Stimulated activated naive B cell treated with anti-CD40 and anti-IgM and Interleukin-4, amounts not matched to agents 10 μg/mL and 1 μg/mL and 100 μg/mL, for 72 hours (primary cell): ENCODE measurements around the gene PPARD.
"Not testable (repeated sequence)": the region's sequence is repeated elsewhere in the genome, so short reads cannot be mapped to it uniquely, and the experiment has no call there.

Experiments used
- ATAC-seq, 2 donors: fragments of 150-1000 bp; cut with Tn5 transposase; replicated peaks; 2 replicates each; pipeline ENCODE4 v1.10.0; 2021; ENCODE audit warnings: moderate library complexity in 1 of 2
- DNase-seq: peaks from one replicate; pipeline ENCODE4 v3.0.0; 2021
- H3K27ac Mint-ChIP-seq: one replicate; pipeline ENCODE4 v1.8.0; 2022; ENCODE audit warnings: mild to moderate bottlenecking, mixed read lengths
- H3K27me3 Mint-ChIP-seq, 2 donors: one replicate each; pipeline ENCODE4 v1.8.0; 2022; ENCODE audit warnings: mixed read lengths in 2 of 2
- H3K36me3 Mint-ChIP-seq, 2 donors: one replicate each; pipeline ENCODE4 v1.8.0; 2022; ENCODE audit warnings: mixed read lengths in 2 of 2, mild to moderate bottlenecking in 1 of 2
- H3K4me1 Mint-ChIP-seq, 2 donors: one replicate each; pipeline ENCODE4 v1.8.0; 2022; ENCODE audit warnings: mixed read lengths in 2 of 2, mild to moderate bottlenecking in 1 of 2
- H3K4me3 Mint-ChIP-seq, 2 donors: one replicate each; pipeline ENCODE4 v1.8.0; 2022; ENCODE audit warnings: mild to moderate bottlenecking in 2 of 2, mixed read lengths in 2 of 2, moderate library complexity in 1 of 2
- H3K9me3 Mint-ChIP-seq, 2 donors: one replicate each; pipeline ENCODE4 v1.8.0; 2022; ENCODE audit warnings: mixed read lengths in 2 of 2, mild to moderate bottlenecking in 1 of 2

The PPARD gene

GRCh38 chr6:35370785-35371493 is 28.6 kb downstream of the PPARD start:
- Mint-ChIP-seq H3K36me3 (peaks cover 13 to 14% of the 10 kb centered on the region in 2 donors), H3K27ac (peak overlapping the region; percentile 91), H3K4me1 (peaks cover 46 to 75% of the 10 kb centered on the region in 2 donors), H3K9me3 (no peaks in the 10 kb centered on the region), H3K27me3 (no peaks in the 10 kb centered on the region), H3K4me3 (peak overlapping the region; percentile 54 to 66)
- ATAC-seq (peak; percentile 57), DNase-seq (peak; percentile 20)

- Mint-ChIP-seq H3K27ac (peak overlapping the region; percentile 91), H3K4me3 (peak overlapping the region; percentile 54 to 66), H3K4me1 (peaks cover 47 to 78% of the 10 kb centered on the region in 2 donors), H3K9me3 (no peaks in the 10 kb centered on the region), H3K27me3 (no peaks in the 10 kb centered on the region), H3K36me3 (peaks cover 9 to 11% of the 10 kb centered on the region in 2 donors)
- ATAC-seq (no peak), DNase-seq (no peak)
These were observed 29.3 kb downstream of the PPARD start for GRCh38 chr6:35371494-35372262.

GRCh38 chr6:35372633-35373032 is 30.3 kb downstream of the PPARD start:
- H3K4me3 Mint-ChIP-seq = no peak overlapping the region
- no peak overlapping the region for H3K27ac Mint-ChIP-seq
- DNase-seq (no peak), ATAC-seq (no peak)
- no peaks in the 10 kb centered on the region for H3K9me3 Mint-ChIP-seq
- peaks cover 4 to 6% of the 10 kb centered on the region in 2 donors for H3K36me3 Mint-ChIP-seq
- no peaks in the 10 kb centered on the region for H3K27me3 Mint-ChIP-seq
- H3K4me1 Mint-ChIP-seq = peaks cover 48 to 78% of the 10 kb centered on the region in 2 donors

GRCh38 chr6:35376281-35376680 is 33.9 kb downstream of the PPARD start:
- Mint-ChIP-seq H3K27ac (peak overlapping the region; percentile 27), H3K4me3 (no peak overlapping the region), H3K9me3 (peaks cover 0 to 2% of the 10 kb centered on the region in 2 donors), H3K36me3 (peaks cover 18 to 21% of the 10 kb centered on the region in 2 donors), H3K4me1 (peaks cover 27 to 48% of the 10 kb centered on the region in 2 donors), H3K27me3 (no peaks in the 10 kb centered on the region)
- ATAC-seq (no peak), DNase-seq (no peak)

- peaks cover 0 to 7% of the 10 kb centered on the region in 2 donors for H3K9me3 Mint-ChIP-seq
These were observed 34.6 kb downstream of the PPARD start for GRCh38 chr6:35377002-35377401.

GRCh38 chr6:35378261-35378660 is 35.9 kb downstream of the PPARD start:
- no peak overlapping the region for H3K27ac Mint-ChIP-seq
- no peak for ATAC-seq
- peaks cover 3 to 7% of the 10 kb centered on the region in 2 donors for H3K9me3 Mint-ChIP-seq
- no peak for DNase-seq
- H3K4me1 Mint-ChIP-seq = peaks cover 24 to 41% of the 10 kb centered on the region in 2 donors
- peaks cover 29 to 34% of the 10 kb centered on the region in 2 donors for H3K36me3 Mint-ChIP-seq
- H3K4me3 Mint-ChIP-seq = no peak overlapping the region
- no peaks in the 10 kb centered on the region for H3K27me3 Mint-ChIP-seq

More at GRCh38 chr6:35377002-35377401, 34.6 kb downstream of the PPARD start:
- ATAC-seq (no peak), DNase-seq (no peak)
- Mint-ChIP-seq H3K27me3 (no peaks in the 10 kb centered on the region), H3K4me1 (peaks cover 25 to 41% of the 10 kb centered on the region in 2 donors), H3K4me3 (no peak overlapping the region), H3K36me3 (peaks cover 25 to 29% of the 10 kb centered on the region in 2 donors), H3K27ac (no peak overlapping the region)

- Mint-ChIP-seq H3K9me3 (peaks cover 3 to 7% of the 10 kb centered on the region in 2 donors), H3K27ac (peak overlapping the region; percentile 15), H3K27me3 (no peaks in the 10 kb centered on the region), H3K4me3 (no peak overlapping the region), H3K36me3 (peaks cover 27 to 36% of the 10 kb centered on the region in 2 donors), H3K4me1 (peaks cover 23 to 27% of the 10 kb centered on the region in 2 donors)
- DNase-seq (no peak), ATAC-seq (no peak)
These were observed 38.8 kb downstream of the PPARD start for GRCh38 chr6:35381132-35381531.

GRCh38 chr6:35382015-35382414 is 39.7 kb downstream of the PPARD start:
- DNase-seq = no peak
- no peaks in the 10 kb centered on the region for H3K27me3 Mint-ChIP-seq
- no peak overlapping the region for H3K4me3 Mint-ChIP-seq
- no peak for ATAC-seq
- peaks cover 3 to 7% of the 10 kb centered on the region in 2 donors for H3K9me3 Mint-ChIP-seq
- peaks cover 27 to 36% of the 10 kb centered on the region in 2 donors for H3K36me3 Mint-ChIP-seq
- no peak overlapping the region for H3K27ac Mint-ChIP-seq
- peaks cover 19 to 20% of the 10 kb centered on the region in 2 donors for H3K4me1 Mint-ChIP-seq

GRCh38 chr6:35385457-35386202 is 43.3 kb downstream of the PPARD start:
- Mint-ChIP-seq H3K27me3 (no peaks in the 10 kb centered on the region), H3K4me3 (no peak overlapping the region), H3K27ac (no peak overlapping the region), H3K36me3 (peaks cover 23 to 37% of the 10 kb centered on the region in 2 donors), H3K9me3 (peaks cover 3 to 7% of the 10 kb centered on the region in 2 donors), H3K4me1 (peaks cover 18 to 19% of the 10 kb centered on the region in 2 donors)
- ATAC-seq (no peak), DNase-seq (no peak)

- H3K4me3 Mint-ChIP-seq = no peak overlapping the region
- H3K9me3 Mint-ChIP-seq = peaks cover 0 to 3% of the 10 kb centered on the region in 2 donors
- DNase-seq (no peak), ATAC-seq (no peak)
- peaks cover 15 to 17% of the 10 kb centered on the region in 2 donors for H3K4me1 Mint-ChIP-seq
- no peak overlapping the region for H3K27ac Mint-ChIP-seq
- peaks cover 11 to 23% of the 10 kb centered on the region in 2 donors for H3K36me3 Mint-ChIP-seq
- no peaks in the 10 kb centered on the region for H3K27me3 Mint-ChIP-seq
These were observed 44.6 kb downstream of the PPARD start for GRCh38 chr6:35386989-35387388.

- peaks cover 0 to under 1% of the 10 kb centered on the region in 2 donors for H3K9me3 Mint-ChIP-seq
- peaks cover 20 to 27% of the 10 kb centered on the region in 2 donors for H3K4me1 Mint-ChIP-seq
- H3K36me3 Mint-ChIP-seq = peaks cover 8 to 19% of the 10 kb centered on the region in 2 donors
- peak; percentile 51 to 67 for ATAC-seq
- no peak overlapping the region for H3K4me3 Mint-ChIP-seq
- no peak for DNase-seq
- H3K27me3 Mint-ChIP-seq = no peaks in the 10 kb centered on the region
- H3K27ac Mint-ChIP-seq = peak overlapping the region; percentile 57
These were observed 45.7 kb downstream of the PPARD start for GRCh38 chr6:35388030-35388429.

- ATAC-seq (no peak), DNase-seq (no peak)
- peaks cover 7 to 18% of the 10 kb centered on the region in 2 donors for H3K36me3 Mint-ChIP-seq
- H3K4me1 Mint-ChIP-seq = peaks cover 24 to 35% of the 10 kb centered on the region in 2 donors
- H3K27ac Mint-ChIP-seq = no peak overlapping the region
- no peaks in the 10 kb centered on the region for H3K27me3 Mint-ChIP-seq
- H3K9me3 Mint-ChIP-seq = no peaks in the 10 kb centered on the region
- no peak overlapping the region for H3K4me3 Mint-ChIP-seq
These were observed 46.5 kb downstream of the PPARD start for GRCh38 chr6:35388772-35389352.

GRCh38 chr6:35389386-35389785 is 47.0 kb downstream of the PPARD start:
- H3K27me3 Mint-ChIP-seq, H3K27ac Mint-ChIP-seq, ATAC-seq, DNase-seq, H3K4me3 Mint-ChIP-seq, H3K9me3 Mint-ChIP-seq: not testable (repeated sequence)
- Mint-ChIP-seq H3K36me3 (peaks cover 7 to 18% of the 10 kb centered on the region in 2 donors), H3K4me1 (peaks cover 27 to 41% of the 10 kb centered on the region in 2 donors)
